Fibroblast of lung (primary cell): ENCODE measurements around the gene NOS3.

ENCODE experiments used
- EZH2 ChIP-seq: IDR thresholded peaks from 2 replicates; pipeline ENCODE4 v1.5.1; 2012; ENCODE audit warnings: low read length, control low read depth, mild to moderate bottlenecking; ENCODE audit errors: missing control alignments
- TF ChIP-seq, protein P1 (sequence below), 2 donors: IDR thresholded peaks in 1 of 2; conservative IDR thresholded peaks in 1 of 2; 1 replicate in 1 of 2; 2 replicates in 1 of 2; pipeline ENCODE4 v1.5.1; 2011 to 2012; ENCODE audit warnings: low read length in 2 of 2, control low read depth in 1 of 2, inconsistent platforms in 1 of 2, low read depth in 1 of 2, mild to moderate bottlenecking in 1 of 2

DNA sequence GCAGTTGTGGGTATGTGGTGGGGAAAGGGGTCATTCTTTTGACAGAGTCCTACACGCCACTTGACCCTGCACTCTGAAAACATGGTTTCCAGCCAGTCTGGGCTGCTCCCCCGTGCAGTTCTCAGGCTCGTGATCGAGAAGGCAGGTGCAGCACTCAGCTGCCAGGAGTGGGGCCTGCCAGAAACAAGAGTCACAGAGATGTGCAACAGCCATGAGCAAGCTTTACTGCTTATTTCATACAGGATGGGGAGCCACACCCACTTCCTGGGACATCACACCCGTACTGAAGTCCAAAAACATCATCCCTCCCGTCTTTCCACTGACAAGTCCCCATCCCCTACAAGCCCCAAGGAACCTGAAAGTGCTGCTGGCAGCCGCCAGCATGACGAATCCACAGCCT is 24.1 kb downstream of the NOS3 start:
- TF ChIP-seq, protein P1, sequence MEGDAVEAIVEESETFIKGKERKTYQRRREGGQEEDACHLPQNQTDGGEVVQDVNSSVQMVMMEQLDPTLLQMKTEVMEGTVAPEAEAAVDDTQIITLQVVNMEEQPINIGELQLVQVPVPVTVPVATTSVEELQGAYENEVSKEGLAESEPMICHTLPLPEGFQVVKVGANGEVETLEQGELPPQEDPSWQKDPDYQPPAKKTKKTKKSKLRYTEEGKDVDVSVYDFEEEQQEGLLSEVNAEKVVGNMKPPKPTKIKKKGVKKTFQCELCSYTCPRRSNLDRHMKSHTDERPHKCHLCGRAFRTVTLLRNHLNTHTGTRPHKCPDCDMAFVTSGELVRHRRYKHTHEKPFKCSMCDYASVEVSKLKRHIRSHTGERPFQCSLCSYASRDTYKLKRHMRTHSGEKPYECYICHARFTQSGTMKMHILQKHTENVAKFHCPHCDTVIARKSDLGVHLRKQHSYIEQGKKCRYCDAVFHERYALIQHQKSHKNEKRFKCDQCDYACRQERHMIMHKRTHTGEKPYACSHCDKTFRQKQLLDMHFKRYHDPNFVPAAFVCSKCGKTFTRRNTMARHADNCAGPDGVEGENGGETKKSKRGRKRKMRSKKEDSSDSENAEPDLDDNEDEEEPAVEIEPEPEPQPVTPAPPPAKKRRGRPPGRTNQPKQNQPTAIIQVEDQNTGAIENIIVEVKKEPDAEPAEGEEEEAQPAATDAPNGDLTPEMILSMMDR (conservative IDR thresholded peaks at IDR 0.05 in 1 of 2, IDR thresholded peaks at IDR 0.05 in 1 of 2; ENCODE audit: low read depth in 1 of 2, low read length in 2 of 2): no peak
- TF ChIP-seq EZH2: no peak
